HUES64 (cell line): ENCODE data around the gene CRYBG2.

Experiments
- H3K27ac ChIP-seq: 2 replicates; pipeline ENCODE4 v1.7.0; 2013; ENCODE audit warnings: low read depth, low read length, inconsistent platforms
- H3K27me3 ChIP-seq: 2 replicates; pipeline ENCODE4 v1.6.1; 2013; ENCODE audit warnings: mild to moderate bottlenecking, low read length; ENCODE audit not compliant: insufficient read depth
- H3K36me3 ChIP-seq: 2 replicates; pipeline ENCODE4 v1.6.1; 2013; ENCODE audit warnings: mild to moderate bottlenecking, low read length; ENCODE audit not compliant: insufficient read depth
- H3K4me1 ChIP-seq: 2 replicates; pipeline ENCODE4 v1.6.1; 2013; ENCODE audit warnings: mild to moderate bottlenecking, low read length, moderate library complexity; ENCODE audit not compliant: insufficient read depth
- H3K4me3 ChIP-seq: 2 replicates; pipeline ENCODE4 v1.5.1; 2013; ENCODE audit warnings: mild to moderate bottlenecking, low read length, moderate library complexity
- H3K9ac ChIP-seq: 2 replicates; pipeline ENCODE4 v1.6.1; 2013; ENCODE audit warnings: mild to moderate bottlenecking, low read depth, low read length
- H3K9me3 ChIP-seq: 2 replicates; pipeline ENCODE4 v1.6.1; 2013; ENCODE audit warnings: low read depth, low read length; ENCODE audit not compliant: insufficient read depth
- WGBS: fragments of 150-250, 120-280 bp; methylation state at CpG from one replicate; pipeline ENCODE4 v1.1.7; 2013; ENCODE audit warnings: missing lambda C conversion rate; 5-methylcytosine and 5-hydroxymethylcytosine counted together

The CRYBG2 gene

DNA sequence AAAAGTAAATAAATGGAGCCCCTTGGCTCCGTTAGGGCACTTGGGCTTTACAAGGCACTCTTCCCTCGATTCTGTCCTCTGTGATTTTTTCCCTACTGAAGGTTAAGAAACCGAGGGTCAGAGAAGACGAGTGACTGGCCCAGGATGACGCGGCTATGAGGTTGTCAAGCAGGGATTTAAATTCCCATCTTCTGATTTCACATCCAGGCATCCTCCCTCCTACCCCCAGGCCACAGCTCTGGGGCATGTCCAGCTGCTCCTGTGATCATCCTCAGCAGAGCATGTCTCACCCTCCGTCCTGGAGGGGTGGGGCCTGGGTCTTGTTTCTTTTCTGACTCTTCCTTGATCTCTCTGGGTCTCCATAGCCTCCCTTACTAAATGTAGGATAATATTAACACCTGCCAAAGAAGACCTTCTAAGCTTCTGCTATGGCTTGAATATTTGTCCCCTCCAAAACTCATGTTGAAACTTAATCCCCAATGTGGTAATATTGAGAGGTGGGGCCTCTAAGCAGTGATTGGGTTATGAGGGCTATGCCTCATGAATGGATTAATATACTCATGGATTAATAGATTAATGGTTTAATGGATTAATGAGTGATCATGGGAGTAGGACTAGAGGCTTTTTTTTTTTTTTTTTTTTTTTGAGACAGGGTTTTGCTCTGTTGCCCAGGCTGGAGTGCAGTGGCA is 4.6 kb downstream of the CRYBG2 start:
- Histone ChIP-seq H3K4me3 (no peak overlapping the region), H3K36me3 (no peaks in the 10 kb centered on the region), H3K9me3 (no peaks in the 10 kb centered on the region), H3K27me3 (no peaks in the 10 kb centered on the region), H3K9ac (no peak overlapping the region), H3K4me1 (peaks cover 23% of the 10 kb centered on the region), H3K27ac (no peak overlapping the region)
- WGBS: 92% methylated on average over 7 of the region's 7 CpGs

DNA sequence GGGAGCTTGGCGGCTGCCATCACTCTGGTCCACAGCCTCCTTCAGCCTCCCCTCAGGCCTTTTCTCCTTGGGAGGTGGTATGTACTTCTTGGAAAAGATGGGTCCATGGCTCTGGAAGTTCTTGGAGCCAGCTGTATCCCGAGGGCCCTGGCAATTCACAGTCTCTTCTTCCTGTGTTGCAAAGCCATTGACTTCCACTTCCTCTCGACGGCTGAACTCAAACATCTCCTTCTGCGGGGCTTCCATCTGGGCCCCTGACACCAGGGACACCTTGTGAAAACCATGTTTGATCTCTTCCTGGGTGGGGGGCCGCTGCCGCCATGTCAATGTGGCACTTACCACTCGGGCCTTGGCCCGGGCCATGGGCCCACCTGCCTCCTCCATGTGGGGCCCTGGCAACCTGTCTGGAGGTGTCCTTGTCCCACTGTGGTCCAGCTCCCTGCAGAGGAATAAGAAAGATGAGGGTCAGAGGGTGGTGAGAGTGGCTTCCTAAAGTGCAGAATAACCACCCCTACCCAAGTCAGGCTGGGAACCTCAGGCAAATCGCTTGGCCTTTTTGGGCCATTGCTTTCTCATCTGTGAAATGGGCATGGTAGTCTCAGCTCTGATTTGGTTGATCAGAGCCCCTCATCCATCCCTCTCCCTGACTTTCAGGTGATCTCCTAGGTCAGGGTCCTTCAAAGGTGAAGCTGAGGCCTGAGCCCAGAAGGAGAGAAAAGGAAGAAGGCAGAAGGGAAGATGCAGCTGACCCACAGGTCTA is 7.5 kb downstream of the CRYBG2 start:
- H3K9me3 ChIP-seq: no peaks in the 10 kb centered on the region
- H3K27me3 ChIP-seq: no peaks in the 10 kb centered on the region
- WGBS: 90% methylated on average over 10 of the region's 10 CpGs
- H3K27ac ChIP-seq: no peak overlapping the region
- peaks cover 16% of the 10 kb centered on the region for H3K4me1 ChIP-seq
- no peak overlapping the region for H3K4me3 ChIP-seq
- no peaks in the 10 kb centered on the region for H3K36me3 ChIP-seq
- no peak overlapping the region for H3K9ac ChIP-seq

DNA sequence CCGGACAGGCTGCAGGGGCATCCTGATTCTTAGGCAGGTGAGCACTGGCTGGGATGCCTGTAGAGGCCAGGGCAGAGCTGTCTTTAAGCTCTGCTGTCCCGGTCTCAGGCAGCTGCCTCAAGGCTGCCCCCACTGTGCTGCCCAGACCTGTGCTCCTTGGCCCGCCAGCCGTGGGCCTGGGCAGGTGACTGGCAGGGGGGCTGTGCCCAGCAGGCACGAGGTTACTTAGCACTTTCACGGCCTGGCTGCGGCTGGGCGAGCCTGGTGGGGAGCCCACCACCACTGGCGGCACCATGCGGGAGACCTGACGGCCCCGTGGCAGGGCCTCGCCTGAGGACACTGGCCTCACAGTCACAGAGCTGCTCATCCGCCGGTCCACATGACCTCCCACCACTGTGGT is 8.2 kb downstream of the CRYBG2 start:
- H3K4me3 ChIP-seq: no peak overlapping the region
- no peak overlapping the region for H3K27ac ChIP-seq
- H3K27me3 ChIP-seq: no peaks in the 10 kb centered on the region
- H3K9ac ChIP-seq: no peak overlapping the region
- H3K4me1 ChIP-seq: peaks cover 9% of the 10 kb centered on the region
- H3K9me3 ChIP-seq: no peaks in the 10 kb centered on the region
- WGBS: 87% methylated on average over 15 of the region's 15 CpGs
- H3K36me3 ChIP-seq: no peaks in the 10 kb centered on the region

DNA sequence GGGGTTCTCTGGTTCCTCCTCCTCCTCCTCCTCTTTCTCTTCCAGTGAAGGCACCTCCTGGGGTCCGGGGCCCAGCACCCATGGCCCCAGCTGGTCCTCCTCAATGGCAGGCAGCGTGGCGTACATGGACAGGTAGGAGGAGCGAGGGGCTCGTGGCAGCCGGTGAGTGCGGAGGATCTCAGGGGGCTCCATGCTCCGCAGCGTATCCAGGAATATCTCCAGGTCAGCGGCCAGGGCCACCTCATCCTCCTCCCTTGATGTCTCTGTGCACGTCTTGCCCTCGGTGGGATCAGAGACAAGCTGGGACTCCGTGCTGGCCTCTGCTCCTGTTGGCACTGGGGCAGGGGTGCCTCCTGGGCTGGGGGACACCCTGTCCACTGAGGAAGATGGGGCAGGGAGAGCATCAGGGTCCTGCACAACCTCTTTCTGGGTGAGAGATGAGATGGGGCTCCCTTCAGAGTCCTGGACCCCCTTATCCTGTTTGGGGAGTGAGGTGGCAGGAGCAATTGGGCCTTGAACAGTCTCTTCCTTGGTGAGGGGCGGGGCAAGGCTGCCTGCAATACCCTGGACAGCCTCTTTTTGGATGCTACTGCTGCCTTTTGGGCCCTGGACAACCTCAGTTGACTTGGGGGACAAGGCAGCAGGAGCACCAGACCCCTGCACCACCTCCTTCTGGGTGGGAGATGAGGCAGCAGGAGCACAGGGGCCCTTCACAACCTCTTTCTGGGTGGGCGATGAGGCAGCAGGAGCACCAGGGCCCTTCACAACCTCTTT is 9.6 kb downstream of the CRYBG2 start:
- Histone ChIP-seq H3K27me3 (no peaks in the 10 kb centered on the region), H3K4me1 (no peaks in the 10 kb centered on the region), H3K27ac (no peak overlapping the region), H3K9me3 (no peaks in the 10 kb centered on the region), H3K9ac (no peak overlapping the region), H3K4me3 (no peak overlapping the region), H3K36me3 (no peaks in the 10 kb centered on the region)
- 94% methylated on average over 15 of the region's 15 CpGs for WGBS

DNA sequence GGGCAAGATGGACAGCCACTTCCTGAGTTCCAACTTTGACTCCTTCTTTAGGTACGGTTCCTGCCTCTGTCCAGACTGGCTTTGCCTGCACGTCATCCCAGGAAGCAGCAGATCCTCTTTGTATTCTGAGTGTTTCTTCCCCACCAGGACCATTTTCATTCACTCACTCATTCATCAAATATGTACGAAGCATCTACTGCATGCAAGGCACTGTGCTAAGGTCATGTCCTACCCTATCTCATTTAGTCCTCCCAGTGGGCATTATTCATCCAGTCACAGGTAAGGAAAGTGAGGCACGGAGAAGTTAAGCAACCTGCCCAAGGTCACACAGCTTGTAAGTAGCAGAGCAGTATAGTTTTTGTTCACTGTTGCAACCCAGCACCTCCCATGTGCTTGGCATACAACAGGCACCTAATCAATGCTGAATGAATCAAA is 13.9 kb downstream of the CRYBG2 start:
- peaks cover 21% of the 10 kb centered on the region for H3K4me1 ChIP-seq
- no peaks in the 10 kb centered on the region for H3K9me3 ChIP-seq
- 88% methylated on average over 4 of the region's 4 CpGs for WGBS
- H3K4me3 ChIP-seq: no peak overlapping the region
- peaks cover 9% of the 10 kb centered on the region; the same call in 1 of the 2 replicates for H3K27me3 ChIP-seq
- no peaks in the 10 kb centered on the region for H3K36me3 ChIP-seq
- H3K9ac ChIP-seq: no peak overlapping the region
- H3K27ac ChIP-seq: no peak overlapping the region

DNA sequence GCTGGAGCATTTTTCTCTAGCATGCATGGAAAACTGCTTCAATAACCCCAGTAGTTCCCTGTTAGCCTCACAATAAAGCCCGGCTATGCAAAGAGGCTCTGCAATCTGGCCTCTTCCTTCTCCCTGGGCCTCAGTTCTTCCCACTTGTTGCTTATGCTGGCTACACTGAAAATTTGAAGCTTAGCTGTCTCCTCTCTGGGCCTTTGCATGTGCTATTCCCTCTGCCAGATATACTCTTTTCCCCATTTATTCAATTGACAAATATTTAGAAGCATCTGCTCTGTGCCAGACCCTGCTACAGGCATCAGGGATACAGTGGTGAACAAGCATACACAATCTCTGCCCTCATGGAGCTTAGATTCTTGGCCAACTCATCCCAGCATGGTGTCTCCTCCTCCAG is 15.3 kb downstream of the CRYBG2 start:
- Histone ChIP-seq H3K27ac (no peak overlapping the region), H3K9me3 (no peaks in the 10 kb centered on the region), H3K4me3 (no peak overlapping the region), H3K36me3 (no peaks in the 10 kb centered on the region), H3K9ac (no peak overlapping the region), H3K4me1 (peaks cover 25% of the 10 kb centered on the region), H3K27me3 (peaks cover 9% of the 10 kb centered on the region; the same call in 1 of the 2 replicates)
- 92% methylated on average over 1 of the region's 1 CpG for WGBS

DNA sequence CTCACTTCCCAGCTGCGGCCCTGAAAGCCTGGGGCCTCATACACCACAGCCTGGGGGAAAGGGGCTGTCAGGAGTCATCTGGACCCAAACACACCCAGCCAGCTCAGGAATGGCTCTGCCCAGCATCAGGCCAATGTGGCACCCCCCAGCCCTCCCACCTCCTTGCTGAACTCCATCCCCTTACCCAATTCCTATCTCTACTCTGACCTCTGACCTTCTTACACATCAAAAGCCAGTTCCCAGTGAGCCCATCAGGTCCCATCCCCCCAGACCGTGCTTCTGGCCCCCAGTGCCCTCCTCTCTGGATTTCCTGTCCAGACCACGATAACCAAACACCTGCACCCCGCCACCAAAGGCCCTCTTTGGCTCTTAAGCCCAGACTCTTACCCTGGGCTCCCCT is 16.3 kb downstream of the CRYBG2 start:
- H3K36me3 ChIP-seq: no peaks in the 10 kb centered on the region
- H3K27me3 ChIP-seq: peaks cover 9% of the 10 kb centered on the region; the same call in 1 of the 2 replicates
- no peak overlapping the region for H3K9ac ChIP-seq
- H3K4me1 ChIP-seq: peaks cover 25% of the 10 kb centered on the region
- 73% methylated on average over 4 of the region's 4 CpGs for WGBS
- H3K9me3 ChIP-seq: no peaks in the 10 kb centered on the region
- H3K4me3 ChIP-seq: no peak overlapping the region
- H3K27ac ChIP-seq: no peak overlapping the region

DNA sequence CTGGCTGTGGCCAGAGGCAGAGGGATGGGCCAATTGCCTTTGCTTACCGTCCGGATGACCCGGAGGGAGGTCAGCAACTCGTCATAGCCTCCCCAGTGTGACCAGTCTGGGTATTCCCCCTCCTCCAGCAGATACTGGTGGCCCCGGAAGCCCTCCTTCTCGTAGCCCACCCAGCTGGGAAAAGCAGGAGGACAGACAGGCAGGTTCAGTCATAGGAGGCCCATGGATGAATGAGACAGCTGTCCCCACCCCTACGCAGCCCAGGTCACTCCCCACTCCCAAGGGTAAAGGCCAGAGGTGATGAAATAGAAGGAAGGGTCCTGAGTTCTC is 16.8 kb downstream of the CRYBG2 start:
- WGBS: 64% methylated on average over 6 of the region's 7 CpGs

DNA sequence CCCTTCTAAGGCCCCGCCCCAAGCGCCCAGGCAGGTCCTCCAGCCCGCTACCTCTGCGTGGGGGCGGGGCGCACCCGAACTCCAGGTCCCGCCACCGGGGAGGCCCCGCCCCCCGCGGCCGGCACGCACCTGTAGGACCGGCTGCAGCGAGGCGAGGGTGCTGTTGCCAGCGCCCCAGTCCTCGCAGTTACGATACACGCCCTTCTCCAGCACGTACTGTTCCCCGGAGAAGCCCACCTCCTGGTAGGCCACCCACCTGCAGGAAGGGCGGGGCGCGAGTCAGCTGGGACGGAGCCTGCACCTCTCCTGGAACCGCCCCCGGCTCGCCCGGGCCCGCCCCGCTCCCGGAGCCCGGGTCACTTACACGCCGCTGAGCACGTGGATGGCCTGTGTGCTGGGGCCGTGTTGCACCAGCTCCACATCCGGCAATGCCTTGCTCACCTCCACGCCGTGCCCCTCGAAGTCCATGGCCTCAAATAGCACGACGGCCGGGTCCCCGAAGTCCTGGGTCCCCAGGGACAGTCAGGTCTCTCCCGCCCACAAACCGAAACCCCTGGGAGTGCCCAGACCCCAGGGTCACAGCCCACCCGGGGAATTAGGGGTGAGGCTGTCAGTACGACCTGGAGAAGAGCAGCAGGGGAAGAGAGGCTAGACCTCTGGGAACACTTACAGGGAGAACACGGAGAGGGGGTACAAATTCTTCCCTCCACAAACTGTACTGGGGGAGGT is 17.3 kb downstream of the CRYBG2 start:
- no peaks in the 10 kb centered on the region for H3K9me3 ChIP-seq
- H3K27ac ChIP-seq: peak overlapping the region; percentile 26; the same call in 1 of the 2 replicates
- WGBS: 13% methylated on average over 52 of the region's 52 CpGs
- H3K36me3 ChIP-seq: peaks cover under 1% of the 10 kb centered on the region
- peaks cover 9% of the 10 kb centered on the region; the same call in 1 of the 2 replicates for H3K27me3 ChIP-seq
- H3K4me3 ChIP-seq: peak overlapping the region; percentile 86
- peak overlapping the region; percentile 58 for H3K9ac ChIP-seq
- peaks cover 25% of the 10 kb centered on the region for H3K4me1 ChIP-seq

More for the DNA sequence above, 16.8 kb downstream of the CRYBG2 start:
- Histone ChIP-seq H3K4me3 (no peak overlapping the region), H3K9me3 (no peaks in the 10 kb centered on the region), H3K36me3 (no peaks in the 10 kb centered on the region), H3K27ac (no peak overlapping the region), H3K4me1 (peaks cover 25% of the 10 kb centered on the region), H3K27me3 (peaks cover 9% of the 10 kb centered on the region; the same call in 1 of the 2 replicates), H3K9ac (peak overlapping the region; percentile 58; the same call in 1 of the 2 replicates)

DNA sequence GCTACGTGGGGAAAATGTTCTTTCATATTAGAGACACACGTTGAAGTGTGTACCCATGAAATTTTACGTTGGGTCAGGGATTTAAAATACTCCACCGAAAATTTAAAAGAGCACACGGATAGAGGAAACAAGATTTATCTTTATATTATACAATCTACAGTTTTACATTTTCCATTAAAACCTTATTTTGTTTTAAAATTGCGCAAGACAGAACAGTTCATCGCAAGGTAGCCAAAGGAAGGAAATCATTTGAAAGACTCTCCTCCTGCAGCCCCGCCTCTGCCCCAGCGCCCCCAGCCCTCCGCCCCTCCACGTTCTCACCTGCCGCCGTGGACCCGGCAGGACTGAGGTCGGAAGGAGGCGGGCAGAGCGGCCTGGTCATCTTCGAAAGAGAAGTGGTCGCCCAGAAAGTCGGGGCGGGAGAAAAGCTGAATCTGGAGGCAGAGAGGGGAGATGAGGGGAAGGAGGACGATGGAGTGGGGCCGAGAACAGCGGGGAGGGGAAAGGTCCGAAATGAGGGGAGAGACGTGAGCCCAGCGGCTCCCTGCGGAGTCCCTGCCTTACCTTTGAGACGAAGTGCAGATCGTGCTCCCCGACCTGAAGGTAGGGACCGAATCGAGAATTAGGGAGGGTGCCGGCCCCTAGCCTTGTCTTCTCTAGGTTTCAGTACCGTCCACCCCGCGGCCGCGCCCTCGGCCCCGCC is 18.0 kb downstream of the CRYBG2 start:
- Histone ChIP-seq H3K36me3 (peaks cover 8% of the 10 kb centered on the region), H3K27ac (no peak overlapping the region), H3K9me3 (no peaks in the 10 kb centered on the region), H3K4me3 (peak overlapping the region; percentile 86), H3K4me1 (peaks cover 25% of the 10 kb centered on the region), H3K9ac (peak overlapping the region; percentile 62), H3K27me3 (peaks cover 9% of the 10 kb centered on the region; the same call in 1 of the 2 replicates)
- 3% methylated on average over 40 of the region's 41 CpGs for WGBS
